NCI-H82 (cell line): ENCODE results near the gene MYRIP.

Source experiments
- DNase-seq: peaks from one replicate; lab custom pipeline; 2025; lab: John Stamatoyannopoulos, UW

Gene MYRIP

DNA sequence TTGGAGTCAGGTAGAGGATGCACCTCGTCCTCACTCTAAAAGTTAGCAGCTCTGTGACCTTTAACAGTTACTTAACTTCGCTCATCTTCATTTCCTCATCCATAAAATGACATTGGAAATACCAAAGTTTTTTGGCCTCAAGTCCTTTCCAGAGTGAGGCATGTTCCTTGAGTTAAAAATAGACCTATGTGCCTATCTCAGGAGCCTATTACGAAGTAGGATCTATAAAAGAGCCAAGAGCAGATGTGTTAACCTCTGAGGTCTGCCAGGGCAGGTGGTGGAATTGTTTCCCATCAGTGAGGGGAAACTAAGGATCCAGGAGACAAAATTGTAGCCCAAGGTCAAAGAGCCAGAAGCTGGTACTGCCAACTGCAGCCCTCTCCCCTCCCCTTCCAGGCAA, 379.7 kb downstream of the MYRIP start:
- DNase-seq, result no peak

DNA sequence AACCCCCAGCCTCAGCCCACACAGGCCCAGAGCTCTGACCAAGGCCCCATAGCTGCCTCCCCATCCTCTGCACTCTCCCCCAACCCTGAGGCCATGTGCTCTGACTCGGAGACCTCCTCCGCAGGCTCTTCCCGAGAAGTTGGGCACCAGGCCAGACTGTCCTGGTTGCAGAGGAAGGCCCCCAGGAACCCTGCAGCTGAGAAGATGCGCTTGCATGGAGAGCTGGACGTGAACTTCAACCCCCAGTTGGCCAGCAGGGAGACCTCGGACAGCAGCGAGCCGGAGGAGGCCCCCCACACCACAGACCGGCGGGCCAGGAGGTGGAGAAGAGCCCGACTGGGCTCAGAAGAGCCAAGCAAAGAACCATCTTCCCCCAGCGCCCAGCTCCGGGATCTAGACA, 380.6 kb downstream of the MYRIP start:
- no peak for DNase-seq

DNA sequence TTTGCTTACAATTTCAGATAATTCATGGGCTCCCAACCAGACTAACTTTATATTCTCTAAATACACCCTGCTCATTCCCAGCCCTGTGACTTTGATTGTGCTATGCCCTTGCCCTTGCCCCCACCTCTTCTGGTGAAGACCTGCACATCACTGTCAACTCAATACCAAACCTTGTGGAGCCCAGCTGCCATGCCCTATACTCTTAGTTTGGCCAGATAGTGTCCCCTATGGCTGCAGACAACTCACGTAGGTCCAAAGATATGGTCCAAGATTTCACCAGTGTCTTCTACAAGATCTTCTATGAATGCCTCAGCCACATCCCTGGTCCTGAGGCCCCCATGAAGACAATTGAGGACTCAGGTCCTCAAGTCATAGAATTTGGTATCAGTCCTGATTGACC, 381.8 kb downstream of the MYRIP start:
- no peak for DNase-seq

DNA sequence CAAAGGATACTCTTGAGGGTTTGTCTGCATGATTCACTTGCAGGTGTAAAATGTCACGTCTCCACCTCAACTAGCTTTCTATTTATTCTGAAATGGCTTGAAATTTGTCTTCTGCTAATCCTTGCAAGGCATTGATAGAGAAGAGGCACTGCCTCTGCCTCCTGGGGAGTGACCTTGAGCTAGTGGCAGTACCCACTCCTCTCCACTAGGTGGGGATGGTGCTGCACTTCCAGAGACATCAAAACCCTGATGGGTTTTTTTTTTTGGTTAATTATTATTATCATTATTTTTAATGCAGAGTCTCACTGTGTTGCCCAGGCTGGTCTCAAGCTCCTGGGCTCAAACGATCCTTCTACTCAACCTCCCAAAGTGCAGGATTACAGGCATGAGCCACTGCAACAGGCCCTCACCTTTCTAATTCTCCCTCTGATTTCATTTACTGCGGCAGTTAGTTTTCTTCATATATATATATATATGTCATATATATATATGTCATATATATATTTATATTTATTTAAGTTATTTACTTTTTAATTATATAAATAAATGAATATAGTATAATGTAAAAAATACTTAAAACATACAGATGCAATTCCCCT, 382.5 kb downstream of the MYRIP start:
- peak; percentile 45 for DNase-seq

DNA sequence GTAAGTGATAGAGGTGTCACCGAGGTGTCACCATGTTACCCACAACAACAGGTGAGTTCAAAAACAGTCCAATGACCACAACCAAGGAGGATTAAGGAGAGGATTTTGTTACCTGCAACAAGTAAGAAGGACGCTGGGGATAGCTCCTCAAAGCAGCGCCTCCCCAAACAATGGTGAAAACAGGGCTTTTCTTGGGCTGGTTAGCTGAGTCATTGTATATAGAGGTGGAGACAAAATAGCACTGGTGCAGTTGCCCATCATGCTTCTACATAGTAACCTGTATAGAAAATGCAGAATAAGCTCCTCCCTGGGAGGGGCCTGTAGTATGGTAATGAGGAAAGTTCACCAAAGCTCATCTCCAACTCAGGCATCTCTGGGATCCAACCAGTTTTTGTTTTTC, 383.2 kb downstream of the MYRIP start:
- no peak for DNase-seq

DNA sequence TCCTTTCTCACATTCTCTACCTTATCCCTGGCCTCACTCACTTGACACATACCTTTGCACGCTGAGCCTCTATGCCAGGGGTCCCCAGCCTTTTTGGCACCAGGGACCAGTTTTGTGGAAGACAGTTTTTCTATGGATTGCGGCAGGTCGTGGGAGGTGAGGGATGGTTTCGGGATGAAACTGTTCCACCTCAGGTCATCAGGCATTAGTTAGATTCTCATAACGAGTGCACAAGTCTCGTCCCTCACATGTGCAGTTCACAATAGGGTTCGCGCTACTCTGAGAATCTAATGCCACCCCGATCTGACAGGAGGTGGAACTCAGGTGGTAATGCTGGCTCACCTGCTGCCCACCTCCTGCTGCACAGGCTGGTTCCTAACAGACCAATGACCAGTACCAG, 387.6 kb downstream of the MYRIP start:
- DNase-seq, result no peak

DNA sequence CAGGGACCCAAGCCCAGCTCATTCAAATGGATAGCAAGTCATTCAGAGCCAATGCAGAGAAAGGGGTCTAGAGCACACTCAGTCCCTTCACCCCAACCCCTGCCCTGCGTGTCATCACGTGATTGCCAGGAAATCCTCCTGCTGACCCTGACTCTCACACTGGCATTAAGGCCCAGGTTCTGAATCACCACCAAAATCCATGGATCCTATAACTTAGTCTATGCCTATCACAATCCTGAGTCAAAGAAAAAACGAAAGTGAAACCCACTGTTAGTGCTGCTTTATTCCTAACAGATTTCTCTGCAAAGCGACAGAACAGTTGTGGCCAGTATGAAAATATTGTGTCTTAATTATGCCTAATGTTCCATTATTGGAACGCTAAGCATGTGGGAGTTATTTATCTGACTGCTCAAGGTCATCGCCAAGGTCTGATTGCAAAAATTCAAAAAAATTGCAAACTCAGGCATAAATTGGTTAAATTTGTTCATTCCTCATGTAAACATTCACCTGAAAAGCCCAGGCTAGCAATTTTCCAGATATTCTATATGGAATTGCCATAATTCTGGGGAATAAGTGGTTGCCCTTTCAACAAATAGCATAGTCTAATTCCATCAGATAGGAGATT, 391.4 kb downstream of the MYRIP start:
- no peak for DNase-seq

DNA sequence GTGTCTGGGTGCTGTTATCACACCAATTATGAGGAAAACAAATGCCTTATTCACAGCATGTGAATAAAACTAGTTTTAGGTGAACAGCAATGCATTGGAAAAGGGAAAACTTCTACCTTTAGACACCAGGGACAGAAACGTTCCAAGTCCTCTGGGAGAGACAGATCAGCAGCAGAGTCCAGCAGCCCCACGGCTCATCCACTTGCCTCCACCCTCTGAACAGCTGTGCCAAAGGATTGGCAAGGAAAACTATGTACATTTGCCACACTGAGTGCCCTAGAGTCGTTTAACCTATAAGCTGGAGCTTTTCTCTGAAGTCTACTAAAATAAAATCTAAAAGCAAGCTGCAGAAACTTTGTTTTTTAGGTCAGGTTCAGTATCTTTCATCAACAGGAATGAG, 392.4 kb downstream of the MYRIP start:
- DNase-seq, result no peak

DNA sequence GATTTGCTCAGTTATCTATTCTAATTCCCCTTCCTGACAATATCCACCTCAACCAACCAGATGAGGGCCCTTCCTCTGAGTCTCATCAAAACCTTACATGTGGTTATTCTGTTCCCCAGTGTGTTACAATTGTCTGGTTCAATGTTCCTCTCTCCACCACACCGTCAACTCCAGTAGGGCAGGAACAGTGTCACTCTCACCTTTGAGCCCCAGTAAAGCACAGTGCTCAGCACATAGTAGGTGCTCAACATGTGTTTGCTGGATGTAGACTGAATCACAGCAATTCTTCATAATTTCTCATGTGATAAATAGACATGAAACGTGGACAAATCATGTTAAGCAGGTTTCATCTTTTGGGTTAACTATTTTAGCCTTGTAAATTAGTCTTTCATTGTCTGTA, 397.1 kb downstream of the MYRIP start:
- DNase-seq, result no peak

DNA sequence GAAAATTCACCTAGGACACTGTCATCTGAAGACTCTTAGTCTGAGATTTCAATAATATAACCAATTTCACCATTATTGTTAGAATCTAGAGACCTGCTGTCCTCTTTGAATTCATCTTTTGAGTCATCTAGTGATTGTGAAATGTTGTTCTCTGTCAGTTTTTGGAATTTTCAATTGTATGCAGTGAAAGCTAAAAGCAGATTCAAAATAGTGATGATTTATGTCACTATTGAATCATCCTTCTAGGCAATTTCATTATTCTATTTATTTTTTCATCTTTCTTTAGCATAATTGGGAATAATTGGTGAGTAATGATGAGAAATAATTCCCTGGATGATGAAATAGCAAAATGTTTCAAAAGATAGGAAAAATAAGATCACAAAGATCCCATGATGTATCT, 398.4 kb downstream of the MYRIP start:
- no peak for DNase-seq

DNA sequence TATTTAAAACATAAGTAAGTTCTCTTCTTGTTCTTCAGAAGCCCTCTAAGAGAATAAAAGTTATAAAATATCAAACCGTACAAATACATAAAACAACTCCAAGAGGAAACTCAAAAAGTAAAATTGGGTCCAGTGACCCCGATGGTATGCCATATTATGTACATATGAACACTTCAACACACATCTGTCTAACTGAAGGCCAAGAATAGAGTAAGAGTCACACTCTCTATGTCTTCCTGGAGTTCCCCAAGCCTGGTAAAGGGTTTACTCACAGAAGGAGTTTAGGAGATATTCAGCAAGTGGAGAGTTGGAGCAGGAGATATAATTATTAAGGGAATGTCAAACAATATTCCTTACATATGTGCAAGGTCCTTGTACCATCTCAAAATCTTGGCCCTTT, 398.8 kb downstream of the MYRIP start:
- no peak for DNase-seq

DNA sequence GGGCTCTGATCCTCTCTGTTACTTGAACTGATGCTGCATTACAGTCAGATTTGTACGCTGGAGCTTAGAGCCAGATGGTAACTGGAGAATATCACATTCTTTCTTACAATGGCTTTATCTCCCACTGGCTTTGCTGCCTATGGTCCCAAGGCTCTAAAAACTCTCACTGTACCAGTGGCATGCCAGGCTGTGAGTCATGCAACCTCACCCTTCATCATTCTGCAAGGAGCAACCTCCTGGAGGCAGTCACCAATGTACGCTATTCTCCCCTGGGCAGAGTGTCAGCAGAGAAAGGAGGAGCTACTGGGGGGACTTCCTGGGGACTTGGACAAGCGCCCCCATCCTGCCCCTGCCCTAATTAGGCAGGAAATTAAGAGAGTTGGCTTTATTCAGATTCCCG, 402.2 kb downstream of the MYRIP start:
- DNase-seq, result no peak

DNA sequence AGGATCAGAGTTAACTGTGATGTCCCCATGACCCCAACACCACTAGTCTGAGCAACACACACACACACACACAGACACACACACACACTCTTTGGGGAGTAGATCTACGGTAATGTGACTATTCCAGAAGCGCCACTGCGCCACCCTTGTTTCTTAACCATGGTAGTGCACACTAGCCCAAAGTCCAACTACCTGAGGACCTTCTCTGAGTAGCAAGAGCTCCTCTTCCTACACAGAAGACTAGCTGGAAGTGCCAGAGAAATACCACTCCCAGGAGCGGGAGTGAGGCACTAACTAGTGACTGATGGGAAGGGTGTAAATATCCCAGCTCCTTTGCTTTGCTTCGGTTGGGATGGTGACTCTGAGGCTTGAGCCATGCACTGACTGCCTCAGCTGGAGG, 404.1 kb downstream of the MYRIP start:
- DNase-seq, result no peak

DNA sequence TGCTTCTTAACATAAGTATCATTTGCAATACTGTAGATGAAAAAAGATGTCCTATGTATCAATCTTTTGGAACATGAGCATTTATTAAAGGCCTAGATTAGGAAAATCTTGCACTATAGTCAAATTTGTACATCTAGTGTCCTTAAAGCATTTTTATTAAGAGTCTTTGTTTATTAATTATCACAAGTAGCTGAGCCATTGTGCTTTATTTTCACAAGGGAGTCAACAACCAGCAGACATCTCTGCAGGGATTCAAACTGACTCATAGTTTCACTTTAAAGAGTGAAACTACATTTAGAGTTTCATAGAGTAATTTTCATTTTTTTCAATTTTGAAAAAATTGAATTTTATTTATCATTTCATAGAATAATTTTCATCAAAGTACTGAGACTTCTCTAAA, 405.6 kb downstream of the MYRIP start:
- no peak for DNase-seq

DNA sequence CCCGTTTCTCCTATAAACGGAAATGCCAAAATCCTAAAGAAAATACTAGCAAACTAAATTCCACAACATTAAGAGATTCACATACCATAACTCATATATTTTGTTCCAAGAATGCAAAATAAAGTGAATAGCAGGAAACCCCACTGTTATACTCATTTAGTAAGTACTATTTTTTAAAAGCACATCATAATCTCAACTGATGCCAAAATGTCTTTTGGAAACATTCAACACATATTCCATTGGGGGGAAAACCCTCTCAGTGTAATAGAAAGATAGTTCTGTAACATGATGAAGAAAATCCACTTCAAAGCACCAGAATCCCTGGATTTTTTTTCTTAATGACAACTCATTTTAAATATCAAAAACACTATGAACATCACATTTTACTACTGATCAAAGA, 407.1 kb downstream of the MYRIP start:
- DNase-seq, result no peak

DNA sequence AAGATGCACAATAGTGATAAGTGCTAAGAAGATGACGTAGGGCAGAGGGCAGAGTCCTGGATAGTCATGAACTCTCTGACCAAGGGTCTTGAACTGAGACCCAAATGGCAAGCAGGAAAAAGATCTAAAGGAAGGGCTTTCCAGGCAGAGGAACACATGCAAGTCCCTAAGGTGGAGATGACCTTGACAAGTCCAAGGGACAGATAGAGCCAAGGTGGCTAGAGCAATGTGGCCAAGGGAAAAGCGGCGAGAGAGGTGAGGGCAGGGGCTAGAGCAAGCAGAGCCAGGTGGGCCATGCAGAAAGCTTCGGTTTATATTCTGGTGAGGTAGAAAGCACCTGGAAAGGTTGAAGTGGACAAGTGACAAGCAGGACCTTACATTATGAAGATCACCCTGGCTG, 414.4 kb downstream of the MYRIP start:
- no peak for DNase-seq

DNA sequence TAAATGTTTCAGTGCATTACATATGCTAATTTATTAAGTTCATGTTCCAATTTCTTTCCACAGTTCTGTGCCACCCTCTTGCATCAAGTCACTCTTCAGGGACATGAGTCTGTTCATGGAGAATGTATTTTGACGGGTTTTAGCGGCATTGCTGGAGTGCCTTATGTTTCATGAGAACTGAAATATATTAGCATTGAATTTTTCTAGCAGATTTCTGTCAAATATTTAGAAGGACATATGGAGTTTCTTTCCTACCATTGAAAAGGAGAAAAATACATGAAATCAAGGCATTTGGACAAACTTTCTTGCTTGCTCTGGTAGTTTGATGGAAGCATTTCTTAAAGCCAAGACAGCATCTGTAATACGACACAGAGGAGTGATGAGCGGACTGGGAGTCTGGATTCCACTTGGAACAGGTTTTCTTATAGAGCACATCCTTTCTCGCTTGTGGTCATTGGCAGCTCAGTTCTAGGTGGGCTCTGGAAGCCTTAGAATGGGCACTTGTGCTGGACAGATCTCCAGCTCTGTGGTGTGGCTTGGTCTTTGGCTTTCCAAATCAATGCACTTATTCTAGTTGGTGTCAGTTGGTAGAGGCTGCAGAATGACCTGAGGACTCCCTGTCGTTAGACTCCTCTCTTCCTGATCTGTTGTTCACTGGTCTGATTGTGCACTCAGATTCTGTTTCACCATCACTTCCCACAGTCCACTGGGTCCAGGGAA, 415.5 kb downstream of the MYRIP start:
- no peak for DNase-seq

DNA sequence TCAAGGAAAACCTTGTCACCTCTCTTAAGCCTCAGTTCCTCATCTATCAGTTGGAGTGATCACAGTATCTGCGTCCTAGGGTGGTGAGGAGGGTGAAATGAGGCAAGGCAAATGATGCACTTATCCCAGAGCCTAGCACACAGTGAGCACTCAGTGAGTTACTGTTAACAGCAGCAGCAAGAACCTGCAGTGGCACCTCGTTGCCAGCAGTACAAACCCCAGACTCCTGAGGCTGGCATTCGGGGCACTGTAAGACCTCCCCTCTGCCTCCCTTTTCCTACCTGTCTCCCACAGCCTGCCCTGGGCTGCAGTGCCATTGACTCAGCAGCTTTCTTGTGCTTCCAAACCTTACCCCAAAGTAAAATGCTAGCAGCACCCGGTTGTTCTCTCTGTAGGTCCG, 417.2 kb downstream of the MYRIP start:
- DNase-seq, result no peak

DNA sequence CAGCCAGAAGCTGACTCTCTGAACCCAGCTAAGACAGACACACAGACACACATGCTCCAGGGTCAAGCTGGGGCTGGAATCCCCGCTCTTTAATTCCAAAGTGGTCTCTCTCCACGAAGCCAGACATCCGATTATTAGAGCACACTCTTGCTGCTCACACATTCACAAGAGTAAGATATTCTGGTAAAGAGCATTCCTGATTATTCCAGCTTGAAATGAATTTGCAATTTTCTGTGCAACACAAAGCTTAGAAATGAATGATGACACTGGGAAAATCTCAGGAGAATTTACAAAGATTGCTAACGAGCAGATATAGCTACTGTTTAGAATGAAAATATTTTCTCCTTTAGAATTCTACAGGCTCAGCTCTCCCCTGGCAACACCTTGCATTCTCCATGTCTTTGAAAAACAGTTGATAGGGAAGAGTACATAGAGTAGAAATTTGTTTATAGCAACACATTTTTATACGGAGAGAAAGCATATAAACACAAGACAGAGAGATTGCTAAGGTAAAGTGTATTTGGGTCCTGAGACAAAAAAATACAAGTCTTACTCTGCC, 419.5 kb downstream of the MYRIP start:
- no peak for DNase-seq

DNA sequence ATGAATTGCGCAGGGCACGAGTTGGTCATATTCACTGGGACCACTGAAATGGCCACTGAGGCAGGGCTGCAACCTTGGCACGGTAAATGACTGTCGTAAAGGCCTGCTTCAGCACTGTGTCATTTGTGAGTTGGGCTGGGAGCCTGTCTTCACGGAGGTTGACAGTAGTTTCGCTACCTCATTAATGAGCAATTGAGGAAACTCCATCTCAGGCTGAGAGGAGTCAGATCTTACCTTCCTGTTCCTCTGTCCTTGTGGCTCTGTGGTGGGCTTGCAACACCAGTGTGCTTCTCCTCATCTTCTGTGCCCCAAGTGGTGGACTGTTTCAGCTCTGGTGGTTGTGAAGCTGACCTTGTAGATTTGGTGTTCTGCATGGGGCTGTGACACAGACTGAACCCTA, 420.0 kb downstream of the MYRIP start:
- DNase-seq, result no peak

DNA sequence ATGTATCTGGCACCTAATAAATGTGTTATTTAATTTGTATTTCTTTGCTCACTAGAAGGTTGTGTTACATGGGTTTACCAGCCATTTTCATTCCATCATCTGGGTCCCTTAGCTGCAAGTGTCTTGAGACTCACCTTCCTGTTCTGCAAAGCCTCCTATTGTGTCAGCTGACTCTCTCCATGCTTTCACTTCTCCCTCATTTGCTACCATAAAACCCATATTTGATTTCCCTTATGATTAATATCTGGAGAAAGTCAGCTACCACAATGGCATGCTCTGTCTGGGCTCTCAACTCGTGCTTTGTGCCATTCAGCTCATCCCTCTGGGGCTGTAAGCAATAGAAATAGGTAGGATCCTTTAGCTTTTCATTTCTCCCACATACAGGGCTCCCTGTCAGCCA, 420.6 kb downstream of the MYRIP start:
- DNase-seq, result no peak

DNA sequence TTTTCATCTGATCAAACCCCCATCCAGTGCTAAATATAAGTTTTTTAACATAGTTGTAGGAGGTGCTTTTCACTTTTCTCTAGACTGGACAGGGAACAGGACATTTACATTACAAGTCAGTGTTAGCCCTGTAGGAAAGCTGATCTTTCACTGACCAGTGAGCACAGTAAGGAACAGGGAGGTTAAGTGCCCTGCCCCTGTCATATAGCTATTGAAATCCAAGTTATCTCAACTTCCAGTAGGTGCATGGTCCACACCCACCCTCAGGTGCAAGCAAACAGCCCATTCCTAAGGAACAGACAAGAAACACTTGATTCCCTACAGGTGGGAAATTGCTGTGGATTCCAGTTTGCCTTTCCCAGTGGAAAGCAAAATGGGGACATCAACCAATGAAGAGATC, 421.0 kb downstream of the MYRIP start:
- DNase-seq, result no peak

DNA sequence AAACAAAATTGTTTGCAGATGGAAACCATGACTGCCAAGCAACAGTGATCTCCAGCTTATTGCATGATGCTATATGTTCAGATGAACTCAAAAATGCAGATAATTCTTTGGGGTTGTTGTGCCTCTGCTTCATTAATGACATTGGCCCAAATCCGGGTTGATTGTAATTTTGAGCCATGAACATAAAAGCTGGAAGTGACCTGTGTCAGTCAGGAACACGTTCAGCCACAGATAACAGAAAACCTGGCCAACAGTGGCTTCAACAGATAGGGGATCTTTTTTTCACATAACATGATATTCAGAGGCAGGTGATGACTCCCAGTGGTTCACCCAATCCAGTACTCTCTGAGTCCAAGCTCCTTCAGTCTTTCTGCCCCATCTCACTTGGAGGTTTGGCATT, 423.2 kb downstream of the MYRIP start:
- DNase-seq, result no peak

DNA sequence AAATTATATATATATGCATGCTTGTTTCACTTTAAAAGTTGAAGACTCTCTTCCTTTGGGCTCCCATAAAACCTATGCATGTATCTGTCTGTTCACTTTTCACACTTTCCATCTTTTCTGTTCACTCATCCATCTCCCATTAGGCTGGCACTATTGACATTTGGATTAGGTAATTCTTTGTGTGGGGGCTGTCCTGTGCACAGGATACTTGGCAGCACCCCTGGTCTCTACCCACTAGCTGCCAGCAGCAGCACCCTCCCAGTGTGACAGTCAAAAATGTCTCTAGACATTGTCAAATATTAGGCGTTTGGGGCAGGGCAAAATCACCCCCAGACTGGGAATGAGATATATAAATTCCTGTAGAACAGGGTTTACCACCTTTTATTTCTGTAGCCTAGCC, 427.8 kb downstream of the MYRIP start:
- no peak for DNase-seq
